IMR-90 (cell line): ENCODE data around the gene PLN. TPM values are rescaled to one million over a fixed set of nuclear protein-coding genes. Genes with fewer than 3 reads are reported as not detected.

Experiments
- ATAC-seq: fragments of 200-7000 bp; cut with Tn5 transposase; 2 replicates; pipeline ENCODE4 v1.9.1; 2020; ENCODE audit warnings: low read depth, mild to moderate bottlenecking, moderate library complexity
- BruUV-seq: library from RNA; stranded (reverse); fragments of 400-500 nt; replicated peaks from 2 replicates; lab custom pipeline; 2021; lab: Mats Ljungman, UMichigan
- CTCF ChIA-PET: fragments of 300-600 bp; formaldehyde crosslinking; extraction: SDS; loops from one replicate; lab custom pipeline; 2021; ENCODE audit warnings: antibody characterized with exemption; lab: Yijun Ruan, JAX
- POLR2A ChIA-PET: fragments of 300-600 bp; sonication (Branson Sonifier 250); formaldehyde crosslinking; loops from one replicate; lab custom pipeline; 2022; ENCODE audit warnings: antibody characterized with exemption; ENCODE audit not compliant: unreplicated experiment; lab: Charles Lee
- DNase-seq: peaks from one replicate; pipeline ENCODE4 v3.0.0; 2013
- H2AFZ ChIP-seq: replicated peaks from 2 replicates; pipeline ENCODE3; 2013; ENCODE audit warnings: low read length, mild to moderate bottlenecking; ENCODE audit not compliant: poor library complexity
- H2AK5ac ChIP-seq: 2 replicates; pipeline ENCODE4 v1.6.1; 2013; ENCODE audit warnings: low read depth, low read length, inconsistent platforms
- H2AK9ac ChIP-seq: replicated peaks from 2 replicates; pipeline ENCODE3; 2013; ENCODE audit warnings: mild to moderate bottlenecking, low read depth, low read length, moderate library complexity; ENCODE audit not compliant: poor library complexity
- H2BK120ac ChIP-seq: 2 replicates; pipeline ENCODE4 v1.6.1; 2013; ENCODE audit warnings: low read depth, low read length, inconsistent platforms
- H2BK15ac ChIP-seq: 3 replicates; pipeline ENCODE4 v1.6.1; 2013; ENCODE audit warnings: low read depth, low read length, inconsistent platforms
- H2BK20ac ChIP-seq: 2 replicates; pipeline ENCODE4 v1.6.1; 2013; ENCODE audit warnings: low read depth, mild to moderate bottlenecking, inconsistent platforms, low read length, moderate library complexity
- H2BK5ac ChIP-seq: 2 replicates; pipeline ENCODE4 v1.6.1; 2013; ENCODE audit warnings: mild to moderate bottlenecking, low read depth, low read length, inconsistent platforms; ENCODE audit not compliant: poor library complexity, severe bottlenecking
- H3K14ac ChIP-seq: replicated peaks from 2 replicates; pipeline ENCODE4 v1.6.1; 2013; ENCODE audit warnings: low read depth, low read length, inconsistent platforms
- H3K18ac ChIP-seq: 2 replicates; pipeline ENCODE4 v1.6.1; 2013; ENCODE audit warnings: low read depth, low read length, control low read depth
- H3K23ac ChIP-seq: 2 replicates; pipeline ENCODE4 v1.6.1; 2013; ENCODE audit warnings: low read depth, low read length, inconsistent platforms
- H3K27ac ChIP-seq: 2 replicates; pipeline ENCODE4 v1.5.1; 2013; ENCODE audit warnings: mild to moderate bottlenecking, control low read depth, low read length; ENCODE audit not compliant: insufficient read depth
- H3K27me3 ChIP-seq: 2 replicates; pipeline ENCODE4 v1.6.1; 2013; ENCODE audit warnings: low read length; ENCODE audit not compliant: control insufficient read depth, insufficient read depth
- H3K36me3 ChIP-seq: 2 replicates; pipeline ENCODE4 v1.6.1; 2013; ENCODE audit warnings: low read length, mixed read lengths; ENCODE audit not compliant: control insufficient read depth, insufficient read depth
- H3K4ac ChIP-seq: 2 replicates; pipeline ENCODE4 v1.6.1; 2013; ENCODE audit warnings: low read depth, low read length, inconsistent platforms
- H3K4me1 ChIP-seq: 2 replicates; pipeline ENCODE4 v1.6.1; 2013; ENCODE audit warnings: low read length, mixed read lengths; ENCODE audit not compliant: control insufficient read depth, insufficient read depth
- H3K4me2 ChIP-seq: 2 replicates; pipeline ENCODE4 v1.6.1; 2013; ENCODE audit warnings: low read depth, mild to moderate bottlenecking, control low read depth, low read length, moderate library complexity
- H3K4me3 ChIP-seq: 2 replicates; pipeline ENCODE4 v1.5.1; 2013; ENCODE audit warnings: low read depth, mild to moderate bottlenecking, control low read depth, low read length, moderate library complexity; ENCODE audit not compliant: insufficient read depth
- H3K56ac ChIP-seq: 2 replicates; pipeline ENCODE4 v1.6.1; 2013; ENCODE audit warnings: low read length, inconsistent platforms; ENCODE audit not compliant: insufficient read depth; ENCODE audit errors: extremely low read depth
- H3K79me1 ChIP-seq, 2 experiments: 2 replicates each; pipeline ENCODE4 v1.6.1; 2013; ENCODE audit warnings: low read length in 2 of 2, inconsistent platforms in 1 of 2, low read depth in 1 of 2
- H3K9ac ChIP-seq: 2 replicates; pipeline ENCODE4 v1.6.1; 2013; ENCODE audit warnings: low read depth, low read length, control low read depth
- H3K9me1 ChIP-seq: 2 replicates; pipeline ENCODE4 v1.6.1; 2013; ENCODE audit warnings: low read length, inconsistent platforms; ENCODE audit not compliant: insufficient read depth
- H3K9me3 ChIP-seq: 2 replicates; pipeline ENCODE4 v1.6.1; 2013; ENCODE audit warnings: low read length; ENCODE audit not compliant: control insufficient read depth, insufficient read depth
- H4K20me1 ChIP-seq: 2 replicates; pipeline ENCODE4 v1.6.1; 2013; ENCODE audit warnings: low read length, inconsistent platforms; ENCODE audit not compliant: insufficient read depth
- H4K5ac ChIP-seq: 2 replicates; pipeline ENCODE4 v1.6.1; 2013; ENCODE audit warnings: mild to moderate bottlenecking, low read depth, low read length, control low read depth
- H4K8ac ChIP-seq, 2 experiments: 2 replicates each; pipeline ENCODE4 v1.6.1; 2013; ENCODE audit warnings: low read depth in 2 of 2, low read length in 2 of 2, control low read depth in 1 of 2, inconsistent platforms in 1 of 2
- H4K91ac ChIP-seq: 2 replicates; pipeline ENCODE4 v1.6.1; 2013; ENCODE audit warnings: low read depth, low read length, inconsistent platforms; ENCODE audit not compliant: insufficient read depth
- BHLHE40 ChIP-seq: fragments of 150-350 bp; IDR thresholded peaks from 2 replicates; pipeline ENCODE4 v1.6.1; 2016; ENCODE audit warnings: mild to moderate bottlenecking, low read depth, low read length
- CEBPB ChIP-seq: IDR thresholded peaks from 2 replicates; pipeline ENCODE4 v1.6.1; 2012; ENCODE audit warnings: low read depth, low read length, improper control_type of control experiment
- CHD1 ChIP-seq: IDR thresholded peaks from 2 replicates; pipeline ENCODE4 v1.6.1; 2012; ENCODE audit warnings: low read depth, low read length, improper control_type of control experiment
- CTCF ChIP-seq: conservative IDR thresholded peaks from 2 replicates; pipeline ENCODE4 v1.5.1; 2012; ENCODE audit warnings: mild to moderate bottlenecking, low read depth, low read length, improper control_type of control experiment
- FOS ChIP-seq: fragments of 150-350 bp; IDR thresholded peaks from 2 replicates; pipeline ENCODE4 v1.6.1; 2016; ENCODE audit warnings: low read depth, low read length
- MAZ ChIP-seq: IDR thresholded peaks from 2 replicates; pipeline ENCODE4 v1.6.1; 2012; ENCODE audit warnings: low read depth, mild to moderate bottlenecking, low read length, improper control_type of control experiment, moderate library complexity, borderline replicate concordance
- MXI1 ChIP-seq: IDR thresholded peaks from 2 replicates; pipeline ENCODE4 v1.6.1; 2012; ENCODE audit warnings: low read depth, mild to moderate bottlenecking, low read length, moderate library complexity, borderline replicate concordance
- POLR2A ChIP-seq: IDR thresholded peaks from 2 replicates; pipeline ENCODE4 v1.6.1; 2012; ENCODE audit warnings: mild to moderate bottlenecking, low read depth, low read length
- RAD21 ChIP-seq: IDR thresholded peaks from 2 replicates; pipeline ENCODE4 v1.6.1; 2012; ENCODE audit warnings: low read length, improper control_type of control experiment
- RFX5 ChIP-seq: IDR thresholded peaks from 2 replicates; pipeline ENCODE4 v1.8.0; 2012; ENCODE audit warnings: low read depth, mild to moderate bottlenecking, low read length, moderate library complexity
- SMC3 ChIP-seq: fragments of 150-350 bp; IDR thresholded peaks from 2 replicates; pipeline ENCODE4 v1.6.1; 2016; ENCODE audit warnings: low read depth, mild to moderate bottlenecking, antibody characterized with exemption, low read length, moderate library complexity
- whole genome bisulfite sequencing, 2 experiments: methylation state at CpG; one replicate each; pipeline versions ENCODE4 v1.1.5 to v1.1.7; 2013; ENCODE audit warnings: missing lambda C conversion rate in 2 of 2; ENCODE audit not compliant: insufficient read length in 1 of 2; ENCODE audit errors: extremely low coverage in 2 of 2; 5-methylcytosine and 5-hydroxymethylcytosine counted together
- dilution Hi-C: fragments of 300-500 bp; cut with HindIII; formaldehyde crosslinking; loops from one replicate; pipeline ENCODE4 v1.14.3; 2018; ENCODE audit warnings: low sequenced_read_pairs; ENCODE audit not compliant: unreplicated experiment
- in situ Hi-C: fragments of 300-500 bp; cut with MboI; formaldehyde crosslinking; loops from 3 replicates; pipeline ENCODE4 v1.14.3; 2019; ENCODE audit warnings: low sequenced_read_pairs, inconsistent platforms, mixed read lengths
- intact Hi-C: fragments of 100-400 bp; cut with micrococcal nuclease; formaldehyde crosslinking; loops from 2 replicates; pipeline ENCODE4 v1.10.0; 2022
- polyA plus RNA-seq, 3 experiments: library from polyadenylated mRNA; depleted of rRNA; stranded (reverse); fragments of >200 nt; gene quantifications; 2 replicates each; pipeline ENCODE4 v1.2.3, GENCODE V29; 2012; ENCODE audit warnings: low replicate concordance in 1 of 3
- total RNA-seq: library from RNA; depleted of rRNA; stranded (reverse); fragments of >200 nt; gene quantifications from 2 replicates; pipeline ENCODE4 v1.2.3, GENCODE V29; 2012

The PLN gene
- total and polyA plus RNA-seq, 2 of the 4 experiments (the other 2 are of a cell fraction) = under 0.01 TPM; not detected in 1

- Histone ChIP-seq H3K14ac (no peak overlapping the region), H3K36me3 (peaks cover 8% of the 10 kb centered on the region), H2AFZ (no peak overlapping the region), H2AK9ac (no peak overlapping the region), H3K9ac (no peak overlapping the region), H3K27ac (no peak overlapping the region), H4K20me1 (no peaks in the 10 kb centered on the region), H3K9me1 (peaks cover 3% of the 10 kb centered on the region; the same call in 1 of the 2 replicates), H2BK20ac (no peak overlapping the region), H3K56ac (no peak overlapping the region), H3K4ac (no peak overlapping the region), H4K8ac (no peak overlapping the region), H2BK5ac (no peak overlapping the region), H3K27me3 (no peaks in the 10 kb centered on the region), H3K4me1 (no peaks in the 10 kb centered on the region), H2BK120ac (no peak overlapping the region), H3K23ac (no peak overlapping the region), H2AK5ac (no peak overlapping the region), H4K91ac (no peak overlapping the region), H3K79me1 (peaks cover 20 to 23% of the 10 kb centered on the region in 2 experiments), H3K4me3 (no peak overlapping the region), H3K4me2 (no peak overlapping the region), H2BK15ac (no peak overlapping the region), H3K9me3 (peaks cover 6% of the 10 kb centered on the region), H3K18ac (no peak overlapping the region), H4K5ac (no peak overlapping the region)
- no CpG with 5 or more reads among the region's 1 CpG for WGBS, 2 experiments
- dilution Hi-C loops (no loop called here), in situ Hi-C loops (no loop called here), intact Hi-C loops (loop anchor here (5.0 kb wide), 1 partner anchor 208 kb away; no protein-coding TSS in a partner anchor)
- CTCF ChIA-PET = no interaction called here
- no TSS peak for BruUV-seq
- POLR2A ChIA-PET = no interaction called here
- no peak for ATAC-seq
- no peak for DNase-seq
- TF ChIP-seq FOS = no peak
- TF ChIP-seq CTCF = no peak
- TF ChIP-seq MXI1 = no peak
- no peak for TF ChIP-seq BHLHE40
- no peak for TF ChIP-seq MAZ
- TF ChIP-seq RAD21 = no peak
- TF ChIP-seq POLR2A = no peak
- TF ChIP-seq CEBPB = no peak
- no peak for TF ChIP-seq SMC3
- no peak for TF ChIP-seq RFX5
- TF ChIP-seq CHD1 = no peak
Measured at GRCh38 chr6:118569498-118569897, 21.4 kb downstream of the PLN start.
